D721Med (cell line): ENCODE measurements around the gene MYO16.

ENCODE experiments used
- DNase-seq: peaks from one replicate; pipeline ENCODE4 v3.0.0; 2011; ENCODE audit warnings: low spot score; ENCODE audit not compliant: insufficient read length
- FAIRE-seq: peaks from 2 replicates; lab custom pipeline; 2011; peaks lifted over from hg19 to GRCh38; lab: Jason Lieb, UNC
- CTCF ChIP-seq: IDR thresholded peaks from 2 replicates; pipeline ENCODE4 v1.5.1; 2012; ENCODE audit warnings: mild to moderate bottlenecking, control low read depth; ENCODE audit not compliant: insufficient read depth; ENCODE audit errors: missing control alignments

MYO16 gene

GRCh38 chr13:108629181-108629752 is at the start of gene MYO16:
Gene MYO16 (plus strand): TSS chr13:108629611. CDS start chr13:108629845, 234 bp downstream.
- no peak for TF ChIP-seq CTCF
- DNase-seq (no peak), FAIRE-seq (peak; percentile 55)

GRCh38 chr13:108586826-108587225 is 42.6 kb upstream of the MYO16 start:
- no peak for FAIRE-seq
- no peak for TF ChIP-seq CTCF
- no peak for DNase-seq

GRCh38 chr13:108588516-108588915 is 40.9 kb upstream of the MYO16 start:
- FAIRE-seq (no peak), DNase-seq (no peak)
- no peak for TF ChIP-seq CTCF

DNA sequence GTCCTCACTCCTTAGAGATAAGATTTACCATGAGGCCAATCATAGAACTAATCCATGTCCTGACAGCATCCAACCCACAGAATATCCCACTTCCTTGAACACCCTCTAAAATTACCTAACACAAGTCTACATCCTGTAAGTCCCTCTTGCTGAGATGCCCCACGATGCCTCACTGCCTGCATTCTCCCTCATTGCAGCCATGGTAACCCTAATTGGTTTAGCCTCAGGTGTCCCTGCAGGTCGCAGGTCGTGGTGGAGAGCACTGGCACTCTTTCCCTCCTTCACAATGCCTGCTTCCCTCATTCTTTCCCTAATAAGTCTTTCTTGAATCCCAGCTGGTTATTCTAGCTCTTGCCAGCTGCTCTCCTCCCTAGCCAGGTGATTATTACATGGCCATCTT is 35.3 kb upstream of the MYO16 start:
- DNase-seq (no peak), FAIRE-seq (no peak)
- no peak for TF ChIP-seq CTCF

GRCh38 chr13:108595436-108596274 is 33.8 kb upstream of the MYO16 start:
- no peak for TF ChIP-seq CTCF
- DNase-seq (peak; percentile 36), FAIRE-seq (peak; percentile 97)

- TF ChIP-seq CTCF: no peak
- DNase-seq (no peak), FAIRE-seq (no peak)
Measured at GRCh38 chr13:108597943-108598342, 31.5 kb upstream of the MYO16 start.

GRCh38 chr13:108606424-108606823 is 23.0 kb upstream of the MYO16 start:
- no peak for FAIRE-seq

More at GRCh38 chr13:108606424-108606823, 23.0 kb upstream of the MYO16 start:
- no peak for DNase-seq
- TF ChIP-seq CTCF: no peak
